ENCODE results near the gene ABCC4.
A peak's percentile ranks its signal among the peaks of the same experiment; 100 is the strongest.

ABCC4 gene

DNA sequence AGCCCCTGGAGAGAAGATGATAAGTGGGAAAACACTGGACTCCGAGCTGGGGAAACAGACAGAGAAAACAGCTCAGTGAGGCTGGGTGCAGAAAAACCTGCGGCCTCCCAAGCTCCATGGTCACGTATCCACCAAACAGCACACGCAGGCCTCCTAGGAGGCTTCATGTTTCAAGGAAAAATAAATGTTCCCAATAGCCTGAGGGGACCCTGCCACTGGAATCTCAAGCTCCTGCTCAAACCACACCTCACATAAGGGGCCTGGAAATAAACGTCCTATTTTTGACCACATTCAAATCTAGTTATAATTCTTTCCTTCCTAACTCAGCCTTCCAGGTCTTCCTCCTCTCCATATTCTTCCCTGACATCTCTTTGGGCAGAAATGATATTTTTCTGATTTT lies 225.7 kb downstream of the ABCC4 start:
- DNase-seq (ENCODE audit: insufficient read length, low spot score) (no peak), FAIRE-seq (no peak)

- DNase-seq (ENCODE audit: insufficient read length, low spot score) (no peak), FAIRE-seq (no peak)
Observed at GRCh38 chr13:95074820-95075219, 226.4 kb downstream of the ABCC4 start.

- DNase-seq (ENCODE audit: insufficient read length, low spot score) (no peak), FAIRE-seq (no peak)
Observed at GRCh38 chr13:95073747-95074311, 227.4 kb downstream of the ABCC4 start.

- DNase-seq (ENCODE audit: insufficient read length, low spot score) = no peak
- FAIRE-seq = no peak
Observed at GRCh38 chr13:95067303-95067702, 233.9 kb downstream of the ABCC4 start.

DNA sequence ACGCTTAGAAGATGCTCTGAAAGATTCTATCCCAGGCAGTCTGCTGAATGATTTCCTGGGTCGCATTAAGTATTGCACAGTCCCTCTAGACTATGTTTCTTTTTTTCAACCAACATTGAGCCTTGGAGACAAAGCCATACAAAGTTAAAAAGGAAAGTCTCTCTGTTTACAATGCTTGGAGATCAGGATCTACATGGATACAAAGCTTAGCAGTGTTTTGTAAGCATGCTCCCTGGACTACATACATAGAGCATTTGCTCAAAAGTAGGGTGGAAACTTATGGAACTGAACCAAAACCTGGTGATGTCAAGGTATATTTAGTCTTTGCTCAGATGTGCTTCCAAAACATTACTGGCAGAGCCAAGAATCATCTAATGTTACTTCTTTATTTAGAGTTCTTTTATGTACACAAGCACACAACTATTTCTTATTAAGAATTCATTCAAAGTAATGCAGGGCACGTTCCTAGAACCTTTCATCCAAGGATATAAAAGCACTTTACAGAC lies 241.2 kb downstream of the ABCC4 start:
- no peak for DNase-seq (ENCODE audit: insufficient read length, low spot score)
- no peak for FAIRE-seq

- no peak for FAIRE-seq
Observed at GRCh38 chr13:95059306-95059705, 241.9 kb downstream of the ABCC4 start.

DNA sequence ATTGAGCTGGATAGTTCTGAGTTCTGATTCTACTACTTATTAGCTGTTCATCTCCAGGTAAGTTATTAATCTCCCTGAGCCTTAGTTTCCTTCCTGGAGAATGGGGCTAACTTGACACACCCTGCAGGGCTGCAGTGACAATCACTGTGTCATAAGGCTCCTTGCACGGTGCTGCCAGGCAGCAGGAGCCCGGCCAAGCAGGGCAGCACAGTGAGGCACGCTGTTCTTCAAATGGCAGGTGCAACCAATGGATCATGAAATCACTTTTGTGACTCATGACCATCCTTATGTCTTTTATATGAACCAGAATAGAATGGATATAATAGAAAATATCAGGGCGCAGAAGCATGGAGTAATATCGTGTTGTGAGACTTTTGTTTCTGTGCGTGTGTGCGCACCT lies 242.6 kb downstream of the ABCC4 start:
- no peak for FAIRE-seq
- no peak for DNase-seq (ENCODE audit: insufficient read length, low spot score)

More at GRCh38 chr13:95059306-95059705, 241.9 kb downstream of the ABCC4 start:
- DNase-seq (ENCODE audit: insufficient read length, low spot score) = no peak

DNA sequence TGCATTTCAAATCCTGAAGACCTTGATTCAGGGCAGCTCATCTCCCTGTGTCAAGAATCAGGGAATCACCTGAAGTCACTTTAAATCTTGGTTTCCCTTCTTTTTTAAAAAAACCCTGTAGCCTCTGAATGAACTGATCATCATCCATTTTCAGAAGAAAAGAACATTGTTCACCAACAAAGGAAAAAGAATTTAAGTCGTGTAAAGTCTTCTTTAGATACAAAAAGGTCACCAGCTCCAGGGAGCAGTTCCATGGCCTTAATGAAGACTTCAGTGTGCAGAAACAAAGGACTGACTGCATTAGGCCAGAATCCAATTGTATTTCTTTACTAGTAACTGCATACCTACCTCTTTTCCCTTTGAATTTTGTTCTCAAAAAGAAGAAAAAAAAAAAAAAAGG lies 245.0 kb downstream of the ABCC4 start:
- DNase-seq (ENCODE audit: insufficient read length, low spot score) = no peak
- no peak for FAIRE-seq

DNA sequence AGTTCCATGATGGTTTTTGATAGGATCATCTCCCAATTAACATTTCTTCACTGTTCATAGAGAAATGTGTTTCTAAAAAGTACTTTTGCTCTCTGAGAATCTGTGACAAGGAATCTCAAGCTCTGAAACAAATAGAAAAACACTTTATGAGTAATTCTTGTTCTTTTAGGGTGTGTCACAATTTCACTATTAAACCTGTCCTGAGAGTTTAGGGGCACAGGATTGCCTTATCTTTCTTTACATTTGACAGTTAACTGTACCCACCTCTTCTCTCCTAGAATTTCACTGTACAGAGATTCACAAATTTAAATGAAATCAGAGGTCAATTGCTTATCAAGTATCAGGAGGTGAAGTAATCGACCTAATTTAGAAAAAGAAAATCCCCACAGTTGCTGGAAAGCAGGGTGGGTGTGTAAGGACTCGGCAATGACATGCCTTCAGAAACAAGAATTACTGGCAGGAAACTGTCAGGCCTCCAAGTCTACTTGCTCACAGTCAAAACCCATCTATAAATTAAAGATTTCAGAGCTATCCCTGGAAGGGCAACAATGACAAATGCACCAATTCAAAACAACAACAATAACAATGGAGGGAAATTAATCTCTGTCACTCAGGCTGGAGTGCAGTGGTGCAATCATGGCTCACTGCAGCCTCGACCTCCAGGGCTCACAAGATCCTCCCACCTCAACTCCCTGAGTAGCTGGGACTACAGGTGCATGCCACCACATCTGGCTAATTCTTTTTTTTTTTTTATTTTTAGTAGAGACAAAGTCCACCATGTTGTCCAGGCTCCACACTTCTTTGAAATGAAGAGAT lies 250.2 kb downstream of the ABCC4 start:
- FAIRE-seq = no peak

GRCh38 chr13:95049772-95050171 lies 251.5 kb downstream of the ABCC4 start:
- DNase-seq (ENCODE audit: insufficient read length, low spot score) = no peak

More for the DNA sequence above, 250.2 kb downstream of the ABCC4 start:
- DNase-seq (ENCODE audit: insufficient read length, low spot score) = no peak

GRCh38 chr13:95044452-95045205 lies 256.6 kb downstream of the ABCC4 start:
- FAIRE-seq (no peak), DNase-seq (ENCODE audit: insufficient read length, low spot score) (no peak)

More at GRCh38 chr13:95049772-95050171, 251.5 kb downstream of the ABCC4 start:
- FAIRE-seq = no peak

- no peak for FAIRE-seq
- DNase-seq (ENCODE audit: insufficient read length, low spot score) = no peak
Observed at GRCh38 chr13:95039415-95039814, 261.8 kb downstream of the ABCC4 start.

- no peak for FAIRE-seq
- no peak for DNase-seq (ENCODE audit: insufficient read length, low spot score)
Observed at GRCh38 chr13:95038949-95039348, 262.3 kb downstream of the ABCC4 start.

DNA sequence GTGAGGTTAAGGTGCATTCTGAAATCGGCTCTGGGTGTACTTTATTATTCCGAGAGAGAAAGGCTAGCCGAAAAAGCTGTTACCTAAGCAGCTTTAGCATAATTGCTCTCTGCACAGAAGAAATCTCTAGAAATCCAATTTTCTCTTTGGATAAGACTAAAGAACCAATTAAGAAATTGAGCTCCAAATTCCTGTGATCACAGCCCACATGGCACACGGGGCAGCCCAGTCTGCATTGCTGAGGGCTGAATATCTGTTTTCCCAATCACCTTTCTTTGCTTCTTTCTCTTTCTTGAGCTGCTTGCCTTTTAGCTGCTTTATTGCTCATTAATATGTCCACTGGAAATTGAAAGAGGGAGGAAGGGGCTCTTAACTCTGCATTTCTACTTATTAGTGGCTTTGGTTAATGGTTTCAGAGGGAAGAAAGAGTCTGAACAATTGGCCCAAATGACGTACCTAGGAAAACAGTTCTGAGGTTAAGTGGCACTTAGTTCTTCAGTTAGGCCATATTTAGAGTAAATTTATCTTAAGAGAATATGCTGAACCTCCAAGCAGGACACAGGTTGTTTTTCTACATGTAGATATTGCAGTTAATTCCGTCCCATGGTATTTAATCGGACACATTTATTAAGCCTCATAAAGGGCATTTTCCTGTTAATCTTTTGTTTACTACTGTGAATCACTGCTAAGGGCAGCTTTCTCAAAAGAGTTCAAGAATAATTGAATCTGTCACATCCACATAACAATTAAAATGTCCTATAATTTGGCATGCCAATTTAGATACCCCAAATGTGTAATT lies 265.7 kb downstream of the ABCC4 start:
- DNase-seq (ENCODE audit: insufficient read length, low spot score) = no peak
- peak; percentile 55 for FAIRE-seq

- FAIRE-seq = no peak
- no peak for DNase-seq (ENCODE audit: insufficient read length, low spot score)
Observed at GRCh38 chr13:95033890-95034289, 267.4 kb downstream of the ABCC4 start.

DNA sequence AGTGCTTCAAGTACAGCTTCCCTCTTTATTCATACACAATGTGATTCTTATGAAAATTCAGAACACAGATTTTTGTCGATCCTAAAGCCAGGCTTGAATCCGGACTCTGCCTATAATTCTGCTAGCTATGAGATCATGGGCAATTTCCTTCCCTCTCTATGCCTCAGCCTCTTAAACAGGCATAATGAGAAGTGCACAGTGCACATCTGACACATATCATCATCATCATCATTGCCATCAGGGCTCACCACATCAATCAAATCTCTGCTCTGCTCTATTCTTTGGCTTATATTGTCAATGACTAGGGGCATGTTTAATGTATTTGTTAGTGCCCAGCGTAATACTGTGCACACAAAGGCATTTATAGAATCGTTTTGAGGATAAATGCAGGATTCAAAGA lies 269.1 kb downstream of the ABCC4 start:
- DNase-seq (ENCODE audit: insufficient read length, low spot score) (no peak), FAIRE-seq (no peak)

- DNase-seq (ENCODE audit: insufficient read length, low spot score) (no peak), FAIRE-seq (no peak)
Observed at GRCh38 chr13:95030821-95031343, 270.4 kb downstream of the ABCC4 start.

DNA sequence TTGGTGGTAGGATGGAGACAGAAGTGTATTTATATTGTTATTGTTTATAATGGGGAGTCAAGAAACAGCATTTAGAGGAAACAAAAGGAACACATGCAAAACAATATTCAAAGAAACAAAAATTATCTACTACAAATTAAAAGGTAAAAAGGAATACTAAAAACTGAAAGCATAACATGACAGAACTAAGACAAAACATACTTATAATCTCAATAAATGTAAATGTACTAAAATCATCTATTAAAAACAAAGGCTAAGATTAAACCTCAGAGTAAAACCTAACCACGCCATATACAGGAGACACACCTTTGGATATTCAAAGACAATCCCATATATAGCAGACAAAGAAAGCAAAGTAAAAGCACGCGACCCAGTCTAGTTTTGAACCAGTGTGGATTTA lies 273.6 kb downstream of the ABCC4 start:
- no peak for DNase-seq (ENCODE audit: insufficient read length, low spot score)
- FAIRE-seq = no peak

DNA sequence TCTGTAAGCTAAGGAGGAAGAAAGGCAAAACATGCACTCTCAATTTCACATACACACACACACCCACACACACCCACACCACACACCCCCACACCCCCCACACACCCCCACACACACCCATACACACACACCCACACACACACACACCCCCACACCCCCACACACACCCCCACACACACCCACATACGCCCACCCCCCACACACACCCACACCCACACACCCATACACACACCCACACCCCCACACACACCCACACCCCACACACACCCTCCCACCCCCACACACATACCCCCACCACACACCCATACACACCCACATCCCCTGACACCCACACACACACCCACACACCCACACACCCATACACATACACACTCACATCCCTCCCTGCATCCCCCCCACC lies 276.1 kb downstream of the ABCC4 start:
- no peak for DNase-seq (ENCODE audit: insufficient read length, low spot score)
- no peak for FAIRE-seq

GRCh38 chr13:95023405-95023804 lies 277.8 kb downstream of the ABCC4 start:
- FAIRE-seq (peak; percentile 23), DNase-seq (ENCODE audit: insufficient read length, low spot score) (no peak)
